ENCODE measurements around the gene MTNR1B. TPM values are rescaled to one million over a fixed set of nuclear protein-coding genes. Genes with fewer than 3 reads are reported as not detected.

The MTNR1B gene
- polyA plus RNA-seq (2013, experiment 1 of 2): not detected
- not detected for polyA plus RNA-seq (2013, experiment 2 of 2)

DNA sequence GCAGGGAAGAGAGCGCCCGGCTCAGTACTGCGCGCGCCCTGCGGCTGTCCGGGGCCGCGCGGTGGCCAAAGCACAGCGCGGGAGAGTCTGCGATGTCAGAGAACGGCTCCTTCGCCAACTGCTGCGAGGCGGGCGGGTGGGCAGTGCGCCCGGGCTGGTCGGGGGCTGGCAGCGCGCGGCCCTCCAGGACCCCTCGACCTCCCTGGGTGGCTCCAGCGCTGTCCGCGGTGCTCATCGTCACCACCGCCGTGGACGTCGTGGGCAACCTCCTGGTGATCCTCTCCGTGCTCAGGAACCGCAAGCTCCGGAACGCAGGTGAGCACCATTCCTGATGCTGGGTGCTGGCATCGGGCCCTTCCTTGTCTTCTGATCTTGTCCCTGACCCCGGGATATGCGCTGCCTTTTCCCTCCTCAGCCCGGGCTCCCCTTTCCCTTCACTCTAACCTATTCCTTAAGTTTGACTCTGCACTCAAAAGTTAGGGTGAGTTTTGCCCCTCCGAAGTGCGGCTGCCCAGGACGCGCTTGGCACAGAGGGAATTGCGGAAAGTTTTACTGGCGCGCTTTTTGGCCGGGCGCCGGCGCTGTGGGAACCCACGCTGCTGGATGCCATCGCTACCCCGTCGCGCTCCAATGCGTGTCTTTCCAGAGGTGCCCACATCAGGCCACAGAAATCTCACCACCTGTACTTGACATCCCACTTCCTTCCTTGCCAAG lies at the start of gene MTNR1B:
MTNR1B (plus strand) TSS at position 18 of the 714 bp plus-strand sequence; CDS start at position 93, 75 bp downstream.
- 31% methylated on average over 58 of the region's 58 CpGs for WGBS
- Histone ChIP-seq H3K36me3 (ENCODE audit: insufficient read depth, low read length) (no peaks in the 10 kb centered on the region), H3K9me3 (ENCODE audit: insufficient read depth, low read depth, low read length) (no peaks in the 10 kb centered on the region), H3K4me3 (ENCODE audit: low read length) (peak within 1 kb of the TSS; percentile 56), H3K27me3 (ENCODE audit: insufficient read depth, low read length) (peaks cover 35% of the 10 kb centered on the region), H3K27ac (ENCODE audit: low read depth, low read length) (no peak within 1 kb of the TSS), H3K9ac (ENCODE audit: low read depth, low read length) (no peak within 1 kb of the TSS), H3K4me1 (ENCODE audit: insufficient read depth, low read length) (no peaks in the 10 kb centered on the region)

DNA sequence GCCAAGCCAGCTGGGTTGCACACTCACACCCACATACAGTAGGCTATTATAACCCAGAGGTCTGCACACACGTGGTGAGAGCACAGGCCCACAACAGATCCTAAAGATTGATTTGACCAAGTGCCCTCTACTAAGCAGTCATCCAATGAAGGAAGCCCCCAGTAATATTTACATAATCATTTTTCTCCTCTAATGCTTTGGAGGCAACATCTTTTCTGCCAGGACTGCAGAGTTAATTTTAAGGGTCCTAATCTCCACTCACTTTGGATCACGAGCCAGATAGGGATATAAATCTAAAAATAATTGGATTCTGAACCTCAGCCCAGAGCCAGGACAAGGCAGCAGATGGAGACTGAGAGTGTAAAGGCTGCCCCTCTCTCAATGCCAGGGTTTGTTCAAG lies 49.1 kb upstream of the MTNR1B start:
- no peak overlapping the region for H3K9ac ChIP-seq (ENCODE audit: low read depth, low read length)
- H3K4me3 ChIP-seq (ENCODE audit: low read length): no peak overlapping the region
- H3K9me3 ChIP-seq (ENCODE audit: insufficient read depth, low read depth, low read length): peaks cover 7% of the 10 kb centered on the region
- no peak overlapping the region for H3K27ac ChIP-seq (ENCODE audit: low read depth, low read length)
- H3K4me1 ChIP-seq (ENCODE audit: insufficient read depth, low read length): peaks cover 24% of the 10 kb centered on the region
- H3K27me3 ChIP-seq (ENCODE audit: insufficient read depth, low read length): no peaks in the 10 kb centered on the region
- no peaks in the 10 kb centered on the region for H3K36me3 ChIP-seq (ENCODE audit: insufficient read depth, low read length)
- 94% methylated on average over 2 of the region's 2 CpGs for WGBS

DNA sequence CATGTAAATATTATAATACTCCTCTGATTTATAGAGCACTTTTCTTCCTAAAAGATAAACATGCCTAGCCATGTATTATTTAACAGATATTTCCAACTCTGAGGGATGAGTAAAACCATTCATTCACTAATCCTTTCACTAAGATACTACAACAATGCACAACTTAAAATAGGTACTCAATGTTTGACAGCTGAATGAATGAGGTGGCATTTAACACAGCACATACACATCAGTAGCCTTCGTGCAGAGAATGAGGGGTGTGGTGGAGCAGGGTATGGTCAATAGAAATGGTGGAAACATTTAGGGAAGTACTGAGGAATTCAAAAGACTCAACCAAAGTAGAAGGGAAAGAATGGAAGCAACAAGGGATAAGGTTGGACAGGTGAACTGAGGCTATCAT lies 46.7 kb upstream of the MTNR1B start:
- Histone ChIP-seq H3K27ac (ENCODE audit: low read depth, low read length) (no peak overlapping the region), H3K4me1 (ENCODE audit: insufficient read depth, low read length) (peaks cover 18% of the 10 kb centered on the region), H3K9me3 (ENCODE audit: insufficient read depth, low read depth, low read length) (peaks cover 21% of the 10 kb centered on the region), H3K36me3 (ENCODE audit: insufficient read depth, low read length) (no peaks in the 10 kb centered on the region), H3K27me3 (ENCODE audit: insufficient read depth, low read length) (no peaks in the 10 kb centered on the region), H3K9ac (ENCODE audit: low read depth, low read length) (no peak overlapping the region), H3K4me3 (ENCODE audit: low read length) (no peak overlapping the region)
- WGBS: 64% methylated on average over 1 of the region's 1 CpG

DNA sequence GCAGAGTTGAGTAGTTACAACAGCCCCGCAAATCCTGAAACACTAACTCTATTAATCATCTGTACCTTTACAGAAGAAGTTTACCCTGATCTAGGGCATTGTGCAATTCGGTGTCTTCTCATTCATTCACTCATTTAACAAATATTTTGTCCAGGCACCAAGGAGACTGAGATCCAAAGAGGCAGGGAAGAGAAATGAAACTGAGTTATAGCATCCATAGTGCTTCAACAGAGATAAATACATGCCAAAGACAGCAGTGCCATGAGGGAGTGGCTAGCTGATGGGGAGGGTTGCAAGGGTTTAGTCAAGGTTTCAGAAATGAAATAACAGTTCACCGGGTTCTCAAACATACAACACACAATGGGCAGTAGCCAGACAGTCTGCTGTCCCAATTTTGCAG lies 40.2 kb upstream of the MTNR1B start:
- no peak overlapping the region for H3K27ac ChIP-seq (ENCODE audit: low read depth, low read length)
- H3K4me3 ChIP-seq (ENCODE audit: low read length): no peak overlapping the region
- no peak overlapping the region for H3K9ac ChIP-seq (ENCODE audit: low read depth, low read length)
- H3K9me3 ChIP-seq (ENCODE audit: insufficient read depth, low read depth, low read length): peaks cover 21% of the 10 kb centered on the region
- H3K36me3 ChIP-seq (ENCODE audit: insufficient read depth, low read length): no peaks in the 10 kb centered on the region
- 94% methylated on average over 3 of the region's 3 CpGs for WGBS
- no peaks in the 10 kb centered on the region for H3K4me1 ChIP-seq (ENCODE audit: insufficient read depth, low read length)
- no peaks in the 10 kb centered on the region for H3K27me3 ChIP-seq (ENCODE audit: insufficient read depth, low read length)

DNA sequence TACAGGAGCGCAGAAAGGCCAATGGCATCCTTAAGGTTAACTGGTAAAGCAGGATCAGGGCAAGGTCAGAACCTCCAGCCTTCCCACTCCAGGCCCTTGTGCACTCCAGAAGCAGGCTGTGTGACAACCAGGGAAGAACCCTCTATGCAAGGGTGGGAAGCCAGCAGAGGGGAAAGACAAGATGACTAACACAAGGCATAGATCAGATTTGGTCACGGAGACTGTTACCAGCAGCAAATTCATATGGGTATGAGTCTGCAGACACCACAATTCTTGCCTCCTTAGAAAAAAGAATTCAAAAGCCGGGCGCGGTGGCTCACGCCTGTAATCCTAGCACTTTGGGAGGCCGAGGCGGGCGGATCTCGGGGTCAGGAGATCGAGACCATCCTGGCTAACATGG lies 39.8 kb upstream of the MTNR1B start:
- Histone ChIP-seq H3K27me3 (ENCODE audit: insufficient read depth, low read length) (no peaks in the 10 kb centered on the region), H3K4me1 (ENCODE audit: insufficient read depth, low read length) (no peaks in the 10 kb centered on the region), H3K9ac (ENCODE audit: low read depth, low read length) (no peak overlapping the region), H3K36me3 (ENCODE audit: insufficient read depth, low read length) (no peaks in the 10 kb centered on the region), H3K4me3 (ENCODE audit: low read length) (no peak overlapping the region), H3K27ac (ENCODE audit: low read depth, low read length) (no peak overlapping the region), H3K9me3 (ENCODE audit: insufficient read depth, low read depth, low read length) (peaks cover 21% of the 10 kb centered on the region)
- 98% methylated on average over 11 of the region's 11 CpGs for WGBS

DNA sequence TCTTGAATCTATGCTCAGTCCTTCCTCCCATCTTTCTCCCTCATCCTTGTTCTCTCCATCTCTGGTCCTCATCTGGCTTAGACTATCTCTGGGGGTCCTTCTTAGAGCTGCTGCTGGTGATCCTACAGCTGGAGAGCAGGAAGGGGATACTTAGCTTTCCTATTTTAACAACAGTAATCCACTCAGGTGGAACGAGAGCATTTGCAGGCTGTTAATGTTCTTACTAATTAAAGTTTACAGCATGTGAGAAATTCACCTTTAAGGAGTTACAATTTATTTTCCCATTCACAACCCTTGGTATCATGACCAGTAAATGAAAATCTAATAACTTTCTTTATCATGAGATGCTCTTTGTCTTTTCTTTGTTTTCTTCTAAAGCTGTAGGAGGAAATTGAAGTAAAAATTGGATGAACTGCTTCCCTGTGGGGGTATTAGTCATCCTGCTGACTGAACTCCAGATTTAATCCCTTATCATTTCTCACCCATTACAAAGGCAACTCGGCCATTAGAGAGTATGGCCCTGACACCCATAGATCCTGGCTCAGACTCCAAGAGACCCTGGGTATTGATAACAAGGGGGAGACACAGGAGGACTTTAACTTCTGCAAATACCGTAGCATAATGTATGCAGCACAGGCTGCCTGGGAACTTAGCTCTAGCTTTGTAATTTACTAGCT lies 37.6 kb upstream of the MTNR1B start:
- Histone ChIP-seq H3K4me3 (ENCODE audit: low read length) (no peak overlapping the region), H3K36me3 (ENCODE audit: insufficient read depth, low read length) (no peaks in the 10 kb centered on the region), H3K27me3 (ENCODE audit: insufficient read depth, low read length) (no peaks in the 10 kb centered on the region), H3K4me1 (ENCODE audit: insufficient read depth, low read length) (no peaks in the 10 kb centered on the region), H3K27ac (ENCODE audit: low read depth, low read length) (no peak overlapping the region), H3K9ac (ENCODE audit: low read depth, low read length) (no peak overlapping the region), H3K9me3 (ENCODE audit: insufficient read depth, low read depth, low read length) (0 out of 2 replicates have a peak, but pooled peaks cover under 1% of the 10 kb centered on the region)
- 71% methylated on average over 2 of the region's 3 CpGs for WGBS

DNA sequence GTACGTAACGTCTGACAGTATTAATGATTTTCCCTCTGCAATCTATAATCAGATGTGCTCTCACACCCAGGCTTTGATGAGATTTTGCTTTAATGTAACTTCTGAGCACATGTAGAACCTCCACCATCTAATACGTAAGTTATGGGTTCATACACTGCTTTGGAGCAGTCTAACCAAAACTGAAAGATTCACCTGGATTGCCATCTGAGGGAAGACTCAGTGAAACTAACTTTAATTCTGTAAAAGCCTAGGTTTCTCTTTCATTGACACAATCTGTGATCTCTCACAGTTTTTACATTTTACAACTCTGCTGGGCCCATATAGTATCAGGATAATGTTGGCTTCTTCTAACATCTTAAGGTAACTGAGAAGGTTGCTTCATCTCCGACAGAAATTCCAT lies 30.1 kb upstream of the MTNR1B start:
- Histone ChIP-seq H3K9me3 (ENCODE audit: insufficient read depth, low read depth, low read length) (0 out of 2 replicates have a peak, but pooled peaks cover 6% of the 10 kb centered on the region), H3K27ac (ENCODE audit: low read depth, low read length) (no peak overlapping the region), H3K4me1 (ENCODE audit: insufficient read depth, low read length) (no peaks in the 10 kb centered on the region), H3K36me3 (ENCODE audit: insufficient read depth, low read length) (no peaks in the 10 kb centered on the region), H3K9ac (ENCODE audit: low read depth, low read length) (no peak overlapping the region), H3K4me3 (ENCODE audit: low read length) (no peak overlapping the region), H3K27me3 (ENCODE audit: insufficient read depth, low read length) (no peaks in the 10 kb centered on the region)
- WGBS: 95% methylated on average over 4 of the region's 4 CpGs

DNA sequence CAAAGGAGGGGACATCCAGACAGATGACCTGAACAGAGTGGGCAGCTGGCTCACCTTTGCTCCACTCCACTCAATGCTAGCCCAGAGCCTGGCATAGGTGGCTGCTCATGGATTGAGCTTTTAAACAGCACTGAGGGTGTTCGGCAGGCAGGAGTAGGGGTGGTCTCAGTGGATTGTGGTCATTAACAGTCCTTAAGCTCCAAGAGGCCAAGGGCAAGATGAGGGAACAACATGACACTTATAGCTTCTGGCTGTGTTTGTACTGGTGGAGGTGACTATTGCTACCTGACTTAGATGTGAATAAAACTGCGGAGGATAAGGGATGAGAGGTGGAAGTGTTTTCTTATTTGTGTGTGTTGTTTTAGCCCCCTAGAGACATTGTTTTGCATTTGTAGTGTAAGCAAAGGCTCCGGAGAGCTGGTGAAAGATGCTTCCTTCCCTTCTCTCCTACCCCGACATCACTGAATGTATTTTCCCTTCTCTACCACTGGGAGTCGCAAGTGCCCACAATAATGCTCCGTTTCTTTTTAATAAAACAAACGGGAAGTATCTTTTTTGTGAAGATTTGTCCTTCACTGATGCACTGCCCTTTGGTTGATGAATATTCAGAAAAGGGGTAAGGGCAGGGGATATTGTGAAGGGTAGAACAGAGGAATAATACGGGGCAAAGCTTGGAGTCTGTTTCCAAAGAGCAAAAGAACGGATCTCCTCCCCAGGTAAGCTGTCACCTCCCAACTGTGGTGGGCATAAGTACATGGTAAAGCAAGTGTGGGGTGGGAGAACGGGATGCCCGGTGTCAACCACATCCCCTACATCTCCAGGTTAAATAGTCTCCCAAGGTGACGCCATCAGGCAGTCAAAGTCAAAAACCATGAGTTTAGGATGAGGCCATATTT lies 27.5 kb upstream of the MTNR1B start:
- H3K9me3 ChIP-seq (ENCODE audit: insufficient read depth, low read depth, low read length): 0 out of 2 replicates have a peak, but pooled peaks cover 6% of the 10 kb centered on the region
- no peak overlapping the region for H3K4me3 ChIP-seq (ENCODE audit: low read length)
- H3K4me1 ChIP-seq (ENCODE audit: insufficient read depth, low read length): no peaks in the 10 kb centered on the region
- H3K36me3 ChIP-seq (ENCODE audit: insufficient read depth, low read length): no peaks in the 10 kb centered on the region
- no peak overlapping the region for H3K27ac ChIP-seq (ENCODE audit: low read depth, low read length)
- no peak overlapping the region for H3K9ac ChIP-seq (ENCODE audit: low read depth, low read length)
- 50% methylated on average over 11 of the region's 12 CpGs for WGBS
- H3K27me3 ChIP-seq (ENCODE audit: insufficient read depth, low read length): no peaks in the 10 kb centered on the region

DNA sequence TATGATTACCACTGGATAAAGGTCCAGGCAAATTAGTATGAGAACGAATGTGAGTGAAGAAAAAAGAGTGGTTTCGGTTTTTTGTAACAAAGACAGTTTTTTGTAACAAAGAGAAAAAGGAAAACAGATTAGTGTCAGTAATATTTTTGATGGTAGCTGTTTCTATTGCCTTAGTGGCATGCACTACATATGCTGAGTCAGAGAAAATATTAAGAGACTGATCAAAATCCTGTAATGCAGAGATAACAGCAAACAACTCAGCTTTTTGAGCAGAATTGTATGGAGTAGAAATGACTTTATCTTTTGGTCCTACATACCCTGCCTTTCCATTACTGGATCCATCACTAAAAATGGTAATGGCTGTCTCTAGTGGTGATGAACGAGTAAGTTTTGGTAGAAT lies 22.7 kb upstream of the MTNR1B start:
- H3K27ac ChIP-seq (ENCODE audit: low read depth, low read length): no peak overlapping the region
- no peak overlapping the region for H3K4me3 ChIP-seq (ENCODE audit: low read length)
- 88% methylated on average over 3 of the region's 3 CpGs for WGBS
- H3K9ac ChIP-seq (ENCODE audit: low read depth, low read length): no peak overlapping the region
- H3K27me3 ChIP-seq (ENCODE audit: insufficient read depth, low read length): no peaks in the 10 kb centered on the region
- 0 out of 2 replicates have a peak, but pooled peaks cover 9% of the 10 kb centered on the region for H3K9me3 ChIP-seq (ENCODE audit: insufficient read depth, low read depth, low read length)
- no peaks in the 10 kb centered on the region for H3K4me1 ChIP-seq (ENCODE audit: insufficient read depth, low read length)
- no peaks in the 10 kb centered on the region for H3K36me3 ChIP-seq (ENCODE audit: insufficient read depth, low read length)

DNA sequence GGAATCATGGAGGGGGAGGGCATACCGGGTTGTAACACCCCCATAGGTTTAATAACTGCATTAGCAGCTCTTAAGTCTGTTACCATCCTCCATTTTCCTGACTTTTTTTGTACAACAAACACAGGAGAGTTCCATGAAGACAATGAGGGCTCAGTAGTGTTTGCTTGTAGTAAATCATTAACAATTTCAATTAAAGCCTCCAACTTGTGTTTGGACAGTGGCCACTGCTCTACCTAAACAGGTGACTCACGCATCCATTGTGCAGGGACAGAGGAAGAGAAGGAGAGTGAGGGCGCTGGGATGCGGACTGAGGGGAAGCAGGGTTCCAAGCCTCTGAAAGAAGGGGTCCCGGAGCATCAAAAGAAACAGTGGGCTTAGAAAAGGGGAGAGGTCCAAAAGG lies 21.3 kb upstream of the MTNR1B start:
- Histone ChIP-seq H3K27me3 (ENCODE audit: insufficient read depth, low read length) (no peaks in the 10 kb centered on the region), H3K9me3 (ENCODE audit: insufficient read depth, low read depth, low read length) (0 out of 2 replicates have a peak, but pooled peaks cover 6% of the 10 kb centered on the region), H3K4me1 (ENCODE audit: insufficient read depth, low read length) (no peaks in the 10 kb centered on the region), H3K4me3 (ENCODE audit: low read length) (no peak overlapping the region), H3K36me3 (ENCODE audit: insufficient read depth, low read length) (no peaks in the 10 kb centered on the region), H3K27ac (ENCODE audit: low read depth, low read length) (no peak overlapping the region), H3K9ac (ENCODE audit: low read depth, low read length) (no peak overlapping the region)
- WGBS: 93% methylated on average over 5 of the region's 5 CpGs

DNA sequence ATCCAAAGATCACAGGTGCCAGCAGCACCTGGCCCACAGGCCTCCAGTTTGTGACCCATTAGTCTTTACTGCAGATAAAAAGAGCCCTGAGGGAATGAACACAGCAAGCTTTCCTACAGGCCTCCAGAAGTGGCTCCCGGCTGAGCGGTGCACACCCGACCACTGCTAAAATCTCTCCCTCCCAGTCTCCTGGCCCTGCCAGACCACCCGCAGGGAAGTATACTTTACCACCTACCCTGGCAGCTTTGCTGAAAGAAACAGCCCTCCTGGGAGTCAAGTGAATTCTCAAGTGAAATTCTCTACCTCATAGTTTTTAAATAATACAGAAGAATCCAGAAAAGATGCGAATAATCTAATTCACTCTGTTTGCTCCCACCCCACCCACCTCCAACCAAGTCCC lies 15.4 kb upstream of the MTNR1B start:
- no peak overlapping the region for H3K27ac ChIP-seq (ENCODE audit: low read depth, low read length)

More for the DNA sequence above, 15.4 kb upstream of the MTNR1B start:
- H3K36me3 ChIP-seq (ENCODE audit: insufficient read depth, low read length): no peaks in the 10 kb centered on the region
- no peak overlapping the region for H3K9ac ChIP-seq (ENCODE audit: low read depth, low read length)
- no peaks in the 10 kb centered on the region for H3K9me3 ChIP-seq (ENCODE audit: insufficient read depth, low read depth, low read length)
- H3K4me3 ChIP-seq (ENCODE audit: low read length): no peak overlapping the region
- 87% methylated on average over 5 of the region's 5 CpGs for WGBS
- no peaks in the 10 kb centered on the region for H3K27me3 ChIP-seq (ENCODE audit: insufficient read depth, low read length)
- H3K4me1 ChIP-seq (ENCODE audit: insufficient read depth, low read length): no peaks in the 10 kb centered on the region
